HG03103 (cell line): ENCODE results near the gene PRDM8.

ENCODE experiments used
- ATAC-seq: cut with Tn5 transposase; IDR thresholded peaks from one replicate; pipeline ENCODE4 v1.9.1; 2021; ENCODE audit warnings: low read depth; ENCODE audit not compliant: unreplicated experiment

Gene PRDM8

DNA sequence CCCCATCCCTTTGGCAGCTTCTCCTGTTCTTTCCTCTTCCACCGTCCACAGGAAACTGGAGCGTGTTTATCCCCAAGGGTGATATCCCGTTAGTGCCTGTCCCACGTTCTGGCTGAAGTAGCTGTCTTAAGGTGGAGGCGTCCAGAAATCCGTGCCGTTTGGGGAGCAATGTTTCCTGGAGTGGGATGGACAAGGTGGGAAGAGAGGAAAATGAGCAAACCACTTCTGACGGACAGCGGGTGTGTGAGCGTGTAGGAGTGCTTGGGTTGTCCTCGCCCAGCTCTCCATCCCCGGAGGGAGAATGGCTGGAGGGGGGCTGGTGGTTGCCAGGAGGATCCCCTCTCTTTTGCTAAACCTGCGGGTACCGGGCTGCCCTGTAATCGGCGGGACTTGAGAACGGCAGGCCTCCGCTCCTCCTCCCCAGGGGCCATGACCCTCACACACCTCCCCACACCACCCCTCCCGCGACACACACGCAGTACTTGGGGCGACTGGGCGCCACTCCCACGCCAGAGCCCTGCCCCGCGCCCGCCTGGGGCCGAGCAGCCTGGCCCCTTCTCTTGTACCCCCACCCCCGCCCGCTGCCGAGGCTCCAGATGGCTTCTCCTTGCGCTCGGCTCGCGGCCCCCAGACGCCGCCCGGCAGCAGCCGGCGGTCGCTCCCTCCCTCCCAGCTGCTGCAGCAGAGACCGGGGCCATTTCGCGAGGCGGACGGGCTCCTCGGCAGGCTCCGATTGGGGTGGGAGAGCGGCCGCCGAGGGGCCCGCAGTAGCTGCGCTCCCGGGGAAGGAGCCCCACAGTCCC lies 13.9 kb upstream of the PRDM8 start:
- ATAC-seq = peak; percentile 44

DNA sequence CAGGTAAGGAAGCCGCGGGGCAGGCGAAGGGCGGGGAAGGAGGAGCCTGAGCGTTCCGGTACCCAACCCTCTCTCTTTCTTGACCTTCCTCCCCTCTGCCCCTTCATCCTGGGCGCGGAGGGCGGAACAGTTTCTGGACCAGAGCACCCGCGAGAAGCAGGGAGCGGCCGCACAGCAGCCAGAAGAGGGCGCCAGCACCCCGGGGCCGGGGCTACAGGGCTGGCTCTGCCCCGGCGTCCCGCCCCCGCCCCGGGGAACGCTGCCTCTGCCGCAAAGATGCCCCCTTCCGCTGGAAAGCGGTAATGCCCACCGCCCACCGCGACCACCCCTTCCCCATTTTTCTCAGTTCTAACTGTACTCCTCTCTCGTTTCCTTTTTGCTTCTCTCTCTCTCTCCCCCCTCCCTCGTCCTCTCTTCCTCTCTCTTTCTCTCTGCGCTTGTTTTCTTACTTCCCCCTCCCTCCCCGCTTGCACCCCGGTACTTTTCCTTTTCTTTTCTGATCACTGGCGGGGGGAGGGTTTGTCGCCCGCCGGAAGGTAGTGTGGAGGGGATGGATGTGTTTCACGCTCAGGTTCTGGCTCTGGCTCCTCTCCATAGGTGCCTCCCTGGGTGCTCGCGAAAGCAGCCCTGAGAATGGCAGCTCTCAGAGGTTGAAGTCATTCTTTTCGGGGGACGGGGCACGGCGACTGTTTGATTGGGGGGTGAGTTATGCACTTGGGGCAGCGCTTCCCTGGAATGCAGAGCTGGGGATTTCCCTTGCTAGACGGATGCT lies 13.1 kb upstream of the PRDM8 start:
- ATAC-seq = peak; percentile 92

DNA sequence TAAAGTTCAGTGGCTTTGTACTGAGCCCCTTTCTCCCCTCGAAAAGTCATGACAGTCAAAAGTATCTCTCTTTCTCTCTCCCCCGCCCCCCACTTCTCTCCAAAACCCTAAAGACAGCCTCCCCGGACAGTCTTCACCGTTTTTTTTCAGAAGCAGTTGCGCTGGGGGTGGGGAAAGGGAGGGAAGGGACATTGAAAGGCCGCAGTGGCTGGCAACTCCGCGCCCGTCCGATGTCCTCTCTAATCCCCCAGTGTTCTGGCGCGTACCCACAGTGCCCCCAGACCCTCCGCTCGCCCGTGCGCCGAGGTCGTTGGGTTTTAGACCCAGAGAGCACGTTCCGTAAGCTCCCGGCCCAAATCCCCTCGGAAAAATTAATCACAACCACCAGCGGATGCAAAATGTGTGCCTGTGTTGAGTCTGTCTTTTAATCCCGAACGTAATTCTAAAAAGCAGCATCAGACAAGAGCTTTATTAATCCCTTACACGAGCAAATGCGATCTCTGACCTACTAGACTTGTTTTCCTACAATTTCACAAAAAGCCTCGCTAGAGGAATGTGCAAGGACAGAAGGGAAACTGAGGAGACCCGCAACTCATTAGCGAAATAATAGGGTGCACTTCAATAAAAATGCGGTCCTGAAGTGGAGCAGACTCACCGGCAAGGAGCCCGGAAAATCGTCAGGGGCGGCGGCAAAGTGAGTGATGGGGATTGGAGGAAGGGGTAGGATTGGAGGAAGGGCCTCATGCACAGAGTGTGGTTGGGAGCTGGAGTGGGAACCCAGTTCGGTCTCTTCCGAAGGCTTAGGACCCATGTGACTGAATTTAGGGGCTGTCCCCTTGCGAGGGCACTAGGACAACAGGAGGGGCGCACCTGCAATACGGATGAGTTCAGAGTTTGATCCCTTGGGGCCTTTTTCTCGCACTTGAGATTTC lies 12.2 kb upstream of the PRDM8 start:
- no peak for ATAC-seq

DNA sequence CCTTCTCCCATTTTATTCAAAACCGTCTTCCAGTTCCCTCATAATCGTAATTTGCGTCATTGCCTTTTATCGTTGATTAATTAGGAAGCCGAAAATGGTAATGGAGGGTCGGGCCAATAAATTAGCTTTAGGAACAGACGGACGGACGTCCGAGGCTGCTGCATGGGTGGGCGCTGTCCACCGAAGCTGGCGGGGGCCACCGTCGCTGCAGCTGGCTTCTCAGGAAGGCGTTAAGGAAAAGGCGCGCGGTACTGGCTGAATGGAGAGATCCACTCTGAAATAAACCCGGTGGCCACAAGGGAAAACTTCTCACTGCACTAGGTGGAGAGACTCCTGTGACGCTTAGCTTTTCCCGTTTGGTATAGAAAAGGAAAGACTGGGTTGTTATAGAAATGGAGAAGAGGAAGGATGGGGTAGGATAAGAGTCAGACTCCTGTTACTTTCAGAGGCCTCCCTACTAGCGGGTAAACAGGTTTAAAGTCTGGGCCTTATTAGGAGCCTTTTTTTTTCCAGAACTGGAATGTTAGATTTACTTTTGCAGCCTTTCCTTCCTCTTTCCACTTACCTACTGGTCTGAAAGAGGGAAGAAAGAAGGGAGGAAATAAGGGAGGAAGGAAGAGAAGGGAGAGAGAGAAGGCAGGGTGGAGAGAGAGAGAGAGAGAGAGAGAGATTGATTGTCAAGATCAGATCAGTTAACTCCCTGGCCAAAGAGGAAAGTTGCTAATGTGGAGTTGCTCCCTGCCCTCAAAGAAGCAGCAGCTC lies 11.3 kb upstream of the PRDM8 start:
- ATAC-seq = no peak

DNA sequence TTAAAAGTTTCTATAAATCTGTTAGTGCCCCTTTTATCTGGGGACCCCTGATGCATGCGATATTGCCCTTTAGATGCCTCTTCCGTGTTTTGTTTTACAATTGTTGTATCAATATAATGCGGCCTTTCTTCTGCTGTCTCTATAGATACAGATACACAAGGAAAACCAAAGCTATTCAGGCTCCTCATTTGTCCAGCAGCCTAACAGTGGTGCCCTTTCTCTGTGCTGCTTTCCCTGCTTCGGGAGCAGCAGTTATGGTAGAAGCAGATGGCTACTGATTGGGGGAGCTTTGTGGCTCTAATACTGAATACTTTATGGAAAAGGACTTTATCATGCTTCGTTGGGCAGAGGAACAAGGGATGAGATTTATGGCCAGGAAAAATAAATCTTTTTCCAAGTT lies 10.6 kb upstream of the PRDM8 start:
- no peak for ATAC-seq

DNA sequence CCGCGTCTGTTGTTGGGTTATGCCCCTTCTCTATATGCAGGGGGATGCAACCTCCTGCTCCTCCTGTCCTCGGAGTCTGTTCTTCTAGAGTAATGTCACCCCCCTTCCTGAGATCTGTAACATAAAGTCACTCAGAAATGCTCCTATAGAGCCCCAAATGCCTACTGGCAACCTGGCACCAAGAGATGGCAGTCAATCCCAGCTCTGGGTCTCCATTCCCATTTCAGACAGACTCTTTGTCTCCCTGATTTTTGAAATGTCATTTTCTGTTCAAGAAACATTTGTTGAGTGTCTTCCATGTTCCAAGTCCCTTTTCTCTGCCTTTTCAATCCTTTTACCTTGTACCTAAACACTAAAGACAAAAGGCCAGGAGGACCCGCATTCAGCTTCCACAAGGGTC lies 9.6 kb upstream of the PRDM8 start:
- no peak for ATAC-seq

DNA sequence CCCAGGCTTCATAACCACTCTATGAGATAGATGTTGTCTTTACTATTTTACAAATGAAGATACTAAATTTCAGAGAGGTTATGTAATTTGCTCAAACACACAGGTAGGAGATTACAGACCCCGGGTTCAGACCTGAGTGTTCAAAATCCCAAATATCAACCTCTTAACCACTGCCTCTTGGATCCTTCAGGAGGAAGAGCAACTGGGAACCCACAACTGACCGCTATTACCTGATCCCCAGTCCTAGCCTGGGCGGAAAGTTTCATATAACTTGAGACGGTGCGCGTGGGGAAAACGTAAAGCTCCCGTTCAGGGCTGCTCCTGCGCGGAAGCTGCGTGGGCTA lies 8.9 kb upstream of the PRDM8 start:
- no peak for ATAC-seq

DNA sequence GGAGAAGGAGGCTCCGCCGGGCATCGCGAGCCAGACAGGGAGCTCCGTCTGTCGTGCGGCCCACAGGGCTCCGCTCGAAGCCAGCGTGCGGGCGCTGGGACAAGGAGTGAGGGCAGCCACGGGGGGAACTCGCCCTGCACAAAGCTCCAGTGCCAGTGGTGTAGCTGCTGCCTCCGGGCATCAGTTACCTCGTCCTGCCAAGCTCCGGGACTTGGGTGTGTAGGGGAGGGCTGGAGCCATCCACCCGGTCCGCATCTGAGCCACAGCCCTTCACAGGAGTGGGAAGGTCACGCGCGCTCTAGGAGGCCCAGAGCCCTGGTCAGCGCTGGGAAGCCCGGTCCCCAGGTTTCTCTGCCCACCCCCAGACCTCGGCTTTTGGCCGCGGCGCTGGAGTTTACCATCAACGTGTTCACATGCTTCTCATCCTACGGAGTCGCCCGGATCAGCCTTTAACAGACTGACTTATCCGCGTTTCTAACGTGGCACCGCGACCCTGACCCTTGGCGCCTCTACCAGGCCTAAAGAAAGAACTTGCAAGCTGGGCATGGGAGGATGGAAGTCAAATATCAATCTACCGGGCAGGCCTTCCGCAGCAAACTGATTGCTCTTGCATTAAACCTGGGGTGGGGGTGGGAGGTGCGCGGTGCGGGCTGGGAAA lies 8.4 kb upstream of the PRDM8 start:
- ATAC-seq = no peak

DNA sequence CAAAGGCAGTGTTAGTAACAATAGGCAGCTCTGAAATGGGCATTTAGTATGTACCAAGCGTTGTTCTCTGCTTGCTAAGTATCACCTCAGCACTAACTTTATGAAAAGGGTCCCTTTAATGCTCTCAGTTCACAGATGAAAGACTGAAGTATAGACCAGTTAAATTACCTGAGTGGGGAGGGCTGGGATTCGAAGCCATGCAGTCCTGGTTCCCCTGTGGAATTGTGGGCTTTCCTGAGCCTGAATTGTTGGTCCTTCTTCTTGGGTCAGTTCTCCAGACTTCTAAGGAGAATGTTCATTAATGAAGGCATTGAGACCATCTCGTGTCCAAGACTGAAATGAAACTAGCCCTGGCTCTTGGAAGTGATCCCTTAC lies 7.7 kb upstream of the PRDM8 start:
- ATAC-seq = no peak

DNA sequence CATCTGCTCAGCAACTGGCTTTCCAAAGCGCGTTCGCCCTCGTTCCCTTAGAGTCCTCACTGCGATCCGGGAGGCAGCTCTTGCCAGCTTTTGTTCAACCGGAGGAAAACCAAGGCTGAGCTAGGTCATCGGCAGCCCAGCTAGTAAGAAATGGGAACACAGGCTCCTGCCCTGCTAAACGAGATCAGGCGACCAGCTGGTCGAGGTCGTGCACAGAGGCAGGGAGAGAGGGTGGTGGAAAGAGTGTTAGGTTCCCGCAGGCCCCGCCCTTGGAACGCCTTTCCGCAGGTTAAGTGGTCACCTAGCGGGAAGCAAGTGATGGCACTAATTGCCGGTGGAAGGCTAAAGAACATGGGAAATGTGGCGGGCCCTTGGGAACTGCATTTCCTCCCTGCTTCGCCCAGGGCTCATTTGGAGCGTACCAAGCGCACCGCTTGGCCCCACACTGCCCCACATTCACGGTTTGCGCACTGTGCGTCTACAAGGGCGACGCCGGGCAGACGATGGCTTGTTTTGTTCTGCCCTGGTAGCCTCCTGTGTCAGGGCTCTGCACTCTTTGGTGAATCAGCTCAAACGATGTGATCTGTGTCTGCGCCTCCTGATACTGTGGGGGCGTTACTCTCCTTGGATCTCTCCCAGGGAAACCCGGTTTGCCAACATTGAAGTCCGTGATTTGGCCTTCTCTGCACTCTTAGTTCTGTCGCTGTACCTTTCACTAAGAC lies 7.2 kb upstream of the PRDM8 start:
- ATAC-seq = no peak

DNA sequence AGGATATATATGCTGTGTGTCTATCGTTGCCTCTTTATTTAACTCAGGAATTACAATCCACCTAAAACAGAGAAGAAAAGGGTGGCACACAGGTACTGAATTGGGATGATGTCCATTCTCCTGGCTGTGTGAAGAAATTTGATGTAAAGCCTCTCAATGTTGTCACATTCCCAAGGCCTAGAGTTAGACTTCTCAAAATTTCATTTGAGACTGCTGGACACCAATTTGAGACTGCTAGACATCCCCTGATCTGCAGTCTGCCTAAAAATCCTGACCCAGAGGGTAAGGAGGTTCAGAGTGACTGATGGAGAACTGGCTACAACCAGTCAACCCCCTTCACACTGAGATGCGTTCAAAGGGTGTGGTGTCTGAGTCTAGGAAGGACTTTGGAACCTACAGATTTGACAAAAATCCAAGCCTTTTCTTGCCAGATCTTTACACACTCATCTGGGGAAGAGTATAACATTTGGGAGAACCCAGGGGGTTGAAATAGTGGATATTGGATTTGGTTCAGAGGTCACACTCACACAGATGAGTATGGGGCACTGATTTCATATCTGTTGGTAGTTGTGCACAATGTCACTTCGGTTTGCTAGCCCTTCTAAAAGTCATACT lies 4.9 kb upstream of the PRDM8 start:
- ATAC-seq = no peak

DNA sequence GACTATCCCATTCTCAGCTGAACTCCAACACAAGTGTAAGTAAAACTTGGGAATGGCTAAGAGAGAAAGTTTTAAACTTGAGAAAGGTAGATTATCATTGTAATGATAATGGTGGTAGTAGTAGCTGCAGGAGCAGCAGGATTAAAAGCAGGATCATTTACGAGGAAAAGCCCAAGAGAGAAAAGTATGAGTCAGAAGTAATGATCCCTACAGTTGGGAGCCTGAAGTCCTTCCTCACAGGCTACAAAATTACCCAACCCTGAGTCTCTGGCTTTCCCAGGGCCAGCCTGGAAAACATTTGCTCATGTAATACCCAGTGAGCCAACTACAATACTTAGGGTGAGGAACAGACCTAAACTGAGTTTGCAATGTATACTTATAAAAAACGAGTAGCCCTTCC lies 4.4 kb upstream of the PRDM8 start:
- no peak for ATAC-seq

DNA sequence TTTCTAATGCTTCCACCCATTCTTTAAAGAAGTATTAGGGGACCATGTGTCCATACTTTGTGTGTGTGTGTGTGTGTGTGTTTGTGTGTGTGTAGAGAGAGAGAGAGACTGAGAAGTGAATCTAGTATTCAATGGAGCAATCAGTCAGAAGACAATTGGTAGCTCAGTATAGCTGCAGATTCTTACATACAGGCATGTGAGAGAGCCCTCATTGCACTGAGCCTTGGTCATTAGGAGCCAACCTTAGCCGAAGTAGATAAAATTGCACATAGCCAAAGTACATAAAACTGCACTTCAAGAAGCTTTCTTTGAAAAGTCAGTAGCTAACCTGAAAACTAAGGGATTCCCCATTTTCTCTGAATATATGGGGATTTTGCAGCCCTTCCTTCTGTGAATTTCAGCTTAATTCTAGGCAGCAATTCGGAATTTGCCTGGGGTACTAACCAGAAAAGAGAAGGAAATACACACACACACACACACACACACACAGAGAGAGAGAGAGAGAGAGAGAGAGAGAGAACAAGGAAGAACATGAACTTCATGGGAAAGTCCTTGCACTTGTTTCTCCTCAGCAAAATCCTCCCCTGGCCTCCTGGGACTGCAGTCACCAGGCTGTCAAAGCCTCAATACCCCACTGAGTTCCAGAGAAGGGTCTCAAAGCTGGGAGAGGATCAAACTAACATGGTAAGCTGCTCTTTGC lies 1.7 kb upstream of the PRDM8 start:
- no peak for ATAC-seq

DNA sequence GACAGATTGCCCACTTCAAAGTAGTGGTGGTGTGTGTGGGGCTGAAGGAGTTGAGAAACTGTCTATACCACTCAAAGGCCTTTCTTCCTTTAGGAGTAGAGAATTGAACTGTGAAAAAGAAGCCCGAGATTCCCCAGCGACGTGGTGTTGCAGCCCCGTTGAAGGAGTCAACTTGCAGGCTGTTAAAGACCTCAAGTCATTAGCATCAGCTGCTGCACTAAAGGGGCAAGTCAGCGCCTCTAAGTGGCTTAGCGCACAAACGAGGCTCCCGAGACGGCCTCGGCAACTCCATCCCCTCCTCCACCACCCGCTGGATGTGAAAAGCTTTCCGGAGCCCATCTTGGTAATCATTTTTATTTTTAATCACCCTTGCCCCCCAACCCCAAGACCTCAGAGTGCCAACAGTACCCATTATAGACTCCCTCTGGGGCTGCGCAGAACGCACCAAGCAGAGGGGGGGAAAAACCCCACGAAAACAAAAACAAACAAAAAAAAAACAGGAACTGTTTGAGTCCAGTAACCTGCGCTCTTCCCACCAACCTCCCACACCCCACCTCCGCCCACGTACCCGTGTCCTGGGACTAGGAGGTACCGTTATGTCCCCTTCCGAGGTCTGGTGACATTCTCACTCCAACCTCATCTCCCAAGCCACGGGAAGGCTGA lies 913 bp upstream of the PRDM8 start:
- no peak for ATAC-seq

DNA sequence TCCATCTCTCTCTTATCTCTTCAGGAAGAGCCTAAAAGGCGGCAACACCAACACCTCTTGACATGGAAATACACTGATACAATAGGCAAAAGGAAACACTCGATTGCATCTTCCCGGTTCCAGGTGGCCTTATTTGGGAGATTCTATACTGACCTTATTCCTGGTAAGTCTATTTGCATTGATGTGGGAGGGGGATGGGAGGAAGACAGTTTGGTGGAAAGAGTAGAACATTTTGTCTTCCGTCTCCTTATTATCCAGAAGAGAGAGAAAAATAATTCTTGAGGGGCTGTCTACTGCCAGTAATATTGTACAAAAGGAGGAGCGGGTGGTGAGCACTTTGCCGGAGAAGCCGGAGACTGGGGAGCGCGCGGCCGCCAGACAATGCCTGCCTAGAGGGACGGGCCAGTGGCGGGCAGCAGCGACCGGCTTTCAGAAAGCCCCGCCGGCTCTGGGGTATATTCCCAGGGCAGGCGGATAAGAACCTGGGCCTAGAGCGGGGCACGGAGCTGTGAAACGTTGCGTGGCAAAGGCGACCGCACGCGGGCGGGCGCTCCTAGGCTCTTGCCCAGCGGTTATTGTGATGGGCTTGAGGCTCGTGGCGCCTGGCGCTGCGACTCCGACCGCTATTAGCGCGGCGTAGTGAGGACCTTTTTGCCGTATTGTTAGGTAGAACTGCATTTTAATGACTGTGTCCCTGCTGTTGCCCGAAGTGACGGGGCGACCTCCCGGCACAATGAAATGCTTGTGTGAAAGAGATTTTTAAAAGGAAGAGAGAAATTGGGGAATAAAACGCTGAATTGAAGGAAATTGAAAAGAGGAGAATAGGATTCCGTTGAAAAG lies 518 bp downstream of the PRDM8 start:
- no peak for ATAC-seq

DNA sequence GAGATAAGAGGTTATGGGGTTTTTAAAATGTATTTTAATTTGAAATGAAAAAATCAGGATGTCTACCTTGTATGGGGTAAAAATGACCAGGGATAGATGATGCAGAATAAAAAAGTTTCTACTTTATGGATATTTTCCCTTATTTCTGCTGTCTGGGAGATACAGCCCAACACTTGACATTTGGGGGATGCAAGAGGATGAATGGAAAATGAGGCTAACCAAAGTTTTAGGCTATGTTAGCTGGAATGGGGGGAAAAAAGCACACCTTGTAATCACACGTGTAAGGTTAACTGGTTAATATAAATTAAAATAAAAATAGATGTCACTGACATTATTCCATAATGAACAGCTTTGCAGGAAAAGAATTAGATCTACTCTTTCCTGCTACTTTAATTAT lies 1.1 kb downstream of the PRDM8 start:
- ATAC-seq = no peak

DNA sequence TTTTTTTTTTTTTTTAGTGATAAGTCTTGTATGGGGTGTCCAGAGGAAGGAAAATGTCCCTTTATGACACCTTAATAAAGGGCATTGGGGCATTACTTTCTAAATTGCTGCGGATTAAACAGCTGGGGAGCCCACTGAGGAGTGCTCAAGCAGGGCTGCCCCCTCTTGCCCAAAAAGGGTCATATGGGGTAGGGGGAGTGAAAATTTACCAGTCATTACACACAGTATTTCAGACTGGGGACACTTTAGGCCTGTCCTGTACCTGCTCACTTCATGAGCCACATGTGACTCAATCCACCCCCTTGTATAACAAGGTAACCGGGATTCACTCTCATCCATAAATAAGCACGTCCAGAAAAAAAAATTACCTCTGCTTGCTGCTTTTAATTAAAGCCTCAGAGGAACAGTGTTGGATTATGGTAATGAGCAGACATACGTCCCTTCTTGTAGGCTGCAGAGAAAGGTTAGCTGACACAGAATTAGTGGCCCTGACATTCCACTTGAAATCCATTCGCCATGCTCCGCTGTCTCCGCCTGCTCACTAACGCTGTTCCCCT lies 1.8 kb downstream of the PRDM8 start:
- ATAC-seq = no peak
